Hepatocyte (in vitro differentiated cells): ENCODE data around the gene DENND1A. TPM values are rescaled to one million over a fixed set of nuclear protein-coding genes. Genes with fewer than 3 reads are reported as not detected.

ENCODE experiments used
- DNase-seq: peaks from one replicate; pipeline ENCODE4 v3.0.0-alpha.2; 2016; ENCODE audit warnings: low spot score
- H2AFZ ChIP-seq: fragments of 200-600 bp; sonication (generic); 2 replicates; pipeline ENCODE4 v1.6.0; 2016; ENCODE audit warnings: antibody characterized with exemption, mild to moderate bottlenecking
- H3K27ac ChIP-seq: fragments of 200-600 bp; sonication (generic); 2 replicates; pipeline ENCODE4 v1.5.1; 2016; ENCODE audit warnings: mild to moderate bottlenecking
- H3K27me3 ChIP-seq: fragments of 200-600 bp; sonication (generic); 2 replicates; pipeline ENCODE4 v1.6.1; 2016
- H3K36me3 ChIP-seq: fragments of 200-600 bp; sonication (generic); replicated peaks from 2 replicates; pipeline ENCODE4 v1.5.1; 2016; ENCODE audit warnings: low read depth; ENCODE audit not compliant: insufficient read depth
- H3K4me1 ChIP-seq: fragments of 200-600 bp; sonication (generic); 2 replicates; pipeline ENCODE4 v1.5.1; 2016; ENCODE audit warnings: mild to moderate bottlenecking, moderate library complexity; ENCODE audit not compliant: insufficient read depth
- H3K4me2 ChIP-seq: fragments of 200-600 bp; sonication (generic); 2 replicates; pipeline ENCODE4 v1.6.0; 2016
- H3K4me3 ChIP-seq: fragments of 200-600 bp; sonication (generic); 2 replicates; pipeline ENCODE4 v1.5.1; 2016; ENCODE audit warnings: mild to moderate bottlenecking
- H3K79me2 ChIP-seq: fragments of 200-600 bp; sonication (generic); 2 replicates; pipeline ENCODE4 v1.6.0; 2017; ENCODE audit warnings: mild to moderate bottlenecking
- H3K9me2 ChIP-seq: fragments of 200-600 bp; sonication (generic); replicated peaks from 2 replicates; pipeline ENCODE4 v1.6.0; 2017; ENCODE audit warnings: mild to moderate bottlenecking; ENCODE audit not compliant: insufficient read depth
- H3K9me3 ChIP-seq: fragments of 200-600 bp; sonication (generic); 2 replicates; pipeline ENCODE4 v1.5.1; 2016; ENCODE audit warnings: low read depth, mild to moderate bottlenecking
- H4K20me1 ChIP-seq: fragments of 200-600 bp; sonication (generic); 2 replicates; pipeline ENCODE4 v1.6.0; 2016; ENCODE audit warnings: mild to moderate bottlenecking; ENCODE audit not compliant: insufficient read depth, poor library complexity, severe bottlenecking
- EZH2 ChIP-seq: fragments of 200-600 bp; sonication (generic); IDR thresholded peaks from 2 replicates; pipeline ENCODE4 v1.6.1; 2016; ENCODE audit warnings: antibody characterized with exemption, mild to moderate bottlenecking, borderline replicate concordance
- EZH2phosphoT487 ChIP-seq: fragments of 200-600 bp; sonication (generic); IDR thresholded peaks from one replicate; pipeline ENCODE4 v1.6.1; 2018; ENCODE audit warnings: antibody characterized with exemption, mild to moderate bottlenecking, low read depth, moderate library complexity; ENCODE audit not compliant: unreplicated experiment, severe bottlenecking
- WGBS: methylation state at CpG from one replicate; pipeline ENCODE4 v1.1.6; 2016; ENCODE audit warnings: low lambda C conversion rate; ENCODE audit errors: missing lambda C conversion rate; 5-methylcytosine and 5-hydroxymethylcytosine counted together
- polyA plus RNA-seq: library from polyadenylated mRNA; unstranded; fragments of >200 nt; fragmentation: Nextera tagmentation; extraction: Ambion mirVana; gene quantifications from 2 replicates; pipeline ENCODE4 v1.2.1, GENCODE V29; 2016
- total RNA-seq: library from RNA; depleted of rRNA; stranded (reverse); fragments of >200 nt; gene quantifications from 2 replicates; pipeline ENCODE4 v1.2.3, GENCODE V29; 2014
- TF ChIP-seq, protein P1 (sequence below): fragments of 200-600 bp; sonication (generic); IDR thresholded peaks from 2 replicates; pipeline ENCODE4 v1.5.1; 2016; ENCODE audit warnings: antibody characterized with exemption, mild to moderate bottlenecking; ENCODE audit not compliant: poor library complexity

DENND1A gene
- total and polyA plus RNA-seq, 2 experiments from 2014 or later = 24.0 to 28.9 TPM

DNA sequence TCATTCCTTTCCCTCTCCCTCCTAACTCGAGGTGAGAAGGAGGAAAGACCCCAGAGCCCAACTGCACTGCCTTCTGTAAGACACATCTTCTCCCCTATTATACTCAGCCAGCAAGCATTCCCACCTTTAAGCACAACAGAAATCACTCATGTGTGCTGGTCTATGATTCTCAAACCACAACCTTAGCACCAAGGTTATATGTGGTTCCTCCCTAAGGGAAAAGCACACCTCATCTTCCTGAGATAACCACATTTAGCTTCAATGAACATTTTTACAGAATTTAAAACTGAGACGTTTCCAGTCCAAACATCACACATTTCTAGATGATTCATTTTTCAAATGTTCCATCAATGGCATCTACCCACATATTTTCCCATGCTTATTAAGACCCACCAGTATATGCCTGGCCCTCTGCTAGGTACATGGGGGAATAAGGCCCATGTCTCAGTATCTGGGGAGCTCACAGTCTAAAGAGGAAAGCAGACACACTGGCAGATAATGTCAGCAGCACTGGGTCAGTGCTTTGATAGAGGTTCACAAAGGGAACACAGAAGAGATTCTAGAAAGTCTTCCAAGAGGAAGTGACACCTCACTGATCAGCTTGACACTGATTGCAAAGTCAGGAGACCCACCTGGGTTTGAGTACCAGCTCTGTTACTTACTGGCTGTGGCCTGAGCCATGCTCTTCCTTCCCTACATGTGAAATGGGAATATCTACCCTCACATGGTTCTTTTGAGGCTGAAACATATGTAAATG, 245.4 kb downstream of the DENND1A start:
- Histone ChIP-seq H3K79me2 (no peaks in the 10 kb centered on the region), H4K20me1 (peaks cover 6% of the 10 kb centered on the region), H3K4me3 (no peak overlapping the region), H2AFZ (no peak overlapping the region), H3K36me3 (no peaks in the 10 kb centered on the region), H3K4me1 (peaks cover 5% of the 10 kb centered on the region), H3K9me3 (no peaks in the 10 kb centered on the region), H3K27ac (no peak overlapping the region), H3K4me2 (no peak overlapping the region), H3K9me2 (no peaks in the 10 kb centered on the region), H3K27me3 (peaks cover 63% of the 10 kb centered on the region)
- DNase-seq = no peak
- 89% methylated on average over 2 of the region's 2 CpGs for WGBS
- TF ChIP-seq, protein P1, sequence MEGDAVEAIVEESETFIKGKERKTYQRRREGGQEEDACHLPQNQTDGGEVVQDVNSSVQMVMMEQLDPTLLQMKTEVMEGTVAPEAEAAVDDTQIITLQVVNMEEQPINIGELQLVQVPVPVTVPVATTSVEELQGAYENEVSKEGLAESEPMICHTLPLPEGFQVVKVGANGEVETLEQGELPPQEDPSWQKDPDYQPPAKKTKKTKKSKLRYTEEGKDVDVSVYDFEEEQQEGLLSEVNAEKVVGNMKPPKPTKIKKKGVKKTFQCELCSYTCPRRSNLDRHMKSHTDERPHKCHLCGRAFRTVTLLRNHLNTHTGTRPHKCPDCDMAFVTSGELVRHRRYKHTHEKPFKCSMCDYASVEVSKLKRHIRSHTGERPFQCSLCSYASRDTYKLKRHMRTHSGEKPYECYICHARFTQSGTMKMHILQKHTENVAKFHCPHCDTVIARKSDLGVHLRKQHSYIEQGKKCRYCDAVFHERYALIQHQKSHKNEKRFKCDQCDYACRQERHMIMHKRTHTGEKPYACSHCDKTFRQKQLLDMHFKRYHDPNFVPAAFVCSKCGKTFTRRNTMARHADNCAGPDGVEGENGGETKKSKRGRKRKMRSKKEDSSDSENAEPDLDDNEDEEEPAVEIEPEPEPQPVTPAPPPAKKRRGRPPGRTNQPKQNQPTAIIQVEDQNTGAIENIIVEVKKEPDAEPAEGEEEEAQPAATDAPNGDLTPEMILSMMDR = no peak
- TF ChIP-seq EZH2 (no peak), EZH2phosphoT487 (no peak)

DNA sequence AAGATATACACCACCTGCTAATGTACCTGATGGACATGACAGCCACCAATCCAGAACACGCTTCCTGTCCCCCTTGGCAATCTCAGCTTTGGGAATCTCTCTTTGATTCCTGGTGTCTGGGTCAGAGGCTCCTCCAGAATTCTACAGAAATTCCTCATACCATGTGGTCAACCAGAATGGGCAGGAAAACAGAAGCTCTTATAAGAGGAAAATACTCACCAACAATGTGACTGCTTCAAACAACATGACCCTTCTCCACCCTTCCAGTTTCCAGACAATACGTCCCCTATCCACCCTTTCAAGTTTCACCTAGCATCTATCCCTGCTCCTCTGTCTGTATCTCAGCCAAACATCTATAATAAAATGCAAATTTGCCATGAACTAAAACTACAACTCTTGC, 247.2 kb downstream of the DENND1A start:
- no peak for TF ChIP-seq EZH2phosphoT487
- TF ChIP-seq, protein P1 = no peak
- no peak for TF ChIP-seq EZH2
- H2AFZ ChIP-seq = no peak overlapping the region
- no peaks in the 10 kb centered on the region for H3K79me2 ChIP-seq
- H3K27ac ChIP-seq = no peak overlapping the region
- peaks cover 22% of the 10 kb centered on the region for H3K4me1 ChIP-seq
- H3K27me3 ChIP-seq = peaks cover 52% of the 10 kb centered on the region
- H3K4me3 ChIP-seq = no peak overlapping the region
- no peaks in the 10 kb centered on the region for H3K9me3 ChIP-seq
- no peak overlapping the region for H3K4me2 ChIP-seq
- 96% methylated on average over 2 of the region's 2 CpGs for WGBS
- DNase-seq = no peak
- no peaks in the 10 kb centered on the region for H3K36me3 ChIP-seq
- H3K9me2 ChIP-seq = no peaks in the 10 kb centered on the region
- peaks cover 20% of the 10 kb centered on the region for H4K20me1 ChIP-seq

DNA sequence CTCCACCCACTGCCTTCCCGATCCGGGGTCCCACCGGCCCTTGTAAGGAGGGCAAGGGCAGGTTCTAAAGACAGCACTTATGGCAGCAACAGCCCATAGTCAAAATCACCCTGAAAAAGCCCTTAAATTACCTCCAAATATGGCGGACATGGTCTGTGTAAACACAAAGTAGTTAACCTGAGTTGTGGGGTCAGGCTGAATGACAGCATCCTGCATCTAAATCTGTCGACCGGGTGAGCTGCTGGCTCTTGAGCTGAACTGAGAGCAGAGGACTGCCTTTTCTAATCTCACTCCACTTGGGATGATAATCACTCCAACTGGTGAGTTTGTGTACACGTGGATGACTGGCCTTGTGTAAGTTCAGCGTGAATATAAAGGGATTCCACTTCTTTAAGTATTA, 249.6 kb downstream of the DENND1A start:
- Histone ChIP-seq H3K27ac (no peak overlapping the region), H3K79me2 (no peaks in the 10 kb centered on the region), H3K36me3 (no peaks in the 10 kb centered on the region), H3K27me3 (peaks cover 60% of the 10 kb centered on the region), H3K4me1 (peaks cover 18% of the 10 kb centered on the region), H3K9me3 (no peaks in the 10 kb centered on the region), H3K4me3 (no peak overlapping the region), H4K20me1 (peaks cover 30% of the 10 kb centered on the region), H3K4me2 (no peak overlapping the region), H2AFZ (no peak overlapping the region), H3K9me2 (no peaks in the 10 kb centered on the region)
- TF ChIP-seq EZH2 (no peak), EZH2phosphoT487 (no peak)
- TF ChIP-seq, protein P1 = no peak
- WGBS = 90% methylated on average over 8 of the region's 8 CpGs
- DNase-seq = no peak
